HL-60/S4 treated with phorbol 12-myristate 13-acetate at 8.2 ng/mL for 4 days and 3 days (cell line): ENCODE results near the gene ITPKA.
"Not testable (repeated sequence)": the region's sequence is repeated elsewhere in the genome, so short reads cannot be mapped to it uniquely, and the experiment has no call there.

Experiments
- in situ Hi-C: fragments of 300-500 bp; cut with MboI; formaldehyde crosslinking; loops from 2 replicates; pipeline ENCODE4 v1.15.0; 2022; ENCODE audit warnings: low sequenced_read_pairs

Gene ITPKA

DNA sequence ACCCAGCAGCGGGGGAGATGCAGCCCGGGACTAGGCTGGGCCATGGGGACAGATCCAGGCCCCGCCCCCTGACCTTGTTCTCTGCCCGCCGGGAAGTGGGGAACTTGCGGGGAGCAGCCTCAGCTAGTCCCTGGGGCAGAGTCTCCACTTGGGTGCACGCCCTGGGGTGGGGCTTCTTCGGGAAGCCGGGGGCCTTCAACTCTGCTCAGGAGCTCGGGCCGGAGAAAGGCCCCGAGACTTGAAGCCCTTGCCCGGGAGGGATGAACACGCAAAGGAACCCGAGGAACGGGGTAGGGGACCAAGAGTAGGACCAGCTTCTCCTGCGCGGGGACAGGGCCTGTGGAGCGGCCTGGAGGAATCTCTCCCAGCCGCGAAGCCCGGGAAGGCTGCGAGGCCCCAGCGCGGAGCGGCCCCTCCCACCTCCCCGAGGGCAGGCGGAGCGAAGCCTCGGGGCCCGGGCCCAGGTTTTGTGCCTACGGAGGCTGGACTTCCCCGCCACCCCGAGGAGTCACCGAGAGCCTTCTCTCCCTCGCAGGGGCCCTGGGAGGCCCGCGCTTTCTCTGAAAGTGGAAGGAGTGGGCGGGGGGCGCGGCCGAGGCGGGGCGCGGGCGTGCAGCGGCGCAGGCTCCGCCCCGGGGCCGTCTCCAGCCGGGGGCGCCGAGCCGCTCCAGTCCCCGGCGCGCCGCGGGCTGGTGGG lies at the start of gene ITPKA:
TSS of gene ITPKA (plus strand) at position 670 of the 697 bp plus-strand sequence. CDS start 54 bp downstream, outside the sequence.
- in situ Hi-C loops: no loop called here

DNA sequence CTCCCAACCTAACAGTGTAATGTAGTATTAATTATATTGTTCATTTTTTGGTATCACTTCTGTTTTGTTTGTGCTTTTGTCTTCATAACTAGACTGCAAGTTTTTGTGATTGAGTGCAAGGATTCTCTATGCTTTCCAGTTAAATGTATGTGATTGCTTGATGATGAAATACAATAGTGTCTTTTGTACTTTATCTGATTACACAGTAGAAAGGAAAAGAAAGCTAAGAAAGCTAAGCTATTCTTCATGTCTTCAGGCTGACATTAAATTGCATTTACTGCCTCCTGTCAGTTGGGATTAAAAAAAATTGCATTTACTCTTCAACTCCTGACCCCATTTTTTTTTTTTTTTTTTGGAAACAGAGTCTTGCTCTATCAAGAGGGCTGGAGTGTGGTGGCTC lies 48.3 kb upstream of the ITPKA start:
- in situ Hi-C loops: no loop called here

GRCh38 chr15:41462084-41462795 lies 31.4 kb upstream of the ITPKA start:
- in situ Hi-C loops: no loop called here

GRCh38 chr15:41464889-41465580 lies 28.6 kb upstream of the ITPKA start:
- in situ Hi-C loops: no loop called here

DNA sequence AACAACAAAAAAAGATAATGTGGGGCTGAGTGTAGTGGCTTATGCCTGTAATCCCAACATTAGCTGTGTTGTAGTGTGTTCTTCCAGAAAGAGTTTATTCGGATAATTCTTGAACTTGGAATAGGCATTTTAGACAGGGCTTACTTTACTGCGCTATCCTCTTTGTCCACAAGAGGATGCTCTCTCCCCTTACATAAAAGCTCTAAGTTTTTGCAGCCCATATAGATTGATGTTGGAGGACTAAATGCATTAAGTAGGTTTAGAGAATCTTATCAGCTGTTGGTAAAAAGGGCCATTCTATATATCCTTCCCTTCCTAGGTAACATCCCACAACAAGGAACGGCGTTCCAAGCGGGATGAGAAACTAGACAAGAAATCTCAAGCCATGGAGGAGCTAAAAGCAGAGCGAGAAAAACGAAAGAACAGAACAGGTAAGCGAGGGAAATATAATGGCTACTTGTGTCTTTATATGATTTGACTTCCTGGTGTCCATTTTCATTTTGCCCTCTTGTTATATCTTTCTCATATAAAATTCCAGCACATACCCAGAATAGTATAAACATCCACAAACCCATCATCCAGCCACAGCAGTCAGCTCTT lies 27.8 kb upstream of the ITPKA start:
- in situ Hi-C loops: no loop called here

DNA sequence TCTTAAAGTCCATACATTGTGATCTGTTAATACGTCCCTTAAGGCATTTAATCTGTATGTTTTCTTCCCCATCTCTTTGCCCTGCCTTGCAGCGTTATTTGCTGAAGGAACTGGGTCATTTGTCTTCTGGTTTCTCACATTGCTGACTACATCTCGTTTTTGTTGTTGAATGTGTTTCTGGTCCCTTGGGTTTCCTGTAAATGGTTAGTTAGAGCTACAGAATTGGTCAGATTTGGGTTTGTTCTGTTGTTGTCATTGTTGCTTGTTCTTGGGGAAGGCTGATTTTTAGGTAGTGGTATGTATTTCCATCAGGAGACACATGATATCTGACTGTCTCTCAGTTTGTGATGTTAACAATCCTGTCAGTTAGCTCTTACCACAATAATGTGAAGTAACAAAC lies 27.0 kb upstream of the ITPKA start:
- in situ Hi-C loops: no loop called here

DNA sequence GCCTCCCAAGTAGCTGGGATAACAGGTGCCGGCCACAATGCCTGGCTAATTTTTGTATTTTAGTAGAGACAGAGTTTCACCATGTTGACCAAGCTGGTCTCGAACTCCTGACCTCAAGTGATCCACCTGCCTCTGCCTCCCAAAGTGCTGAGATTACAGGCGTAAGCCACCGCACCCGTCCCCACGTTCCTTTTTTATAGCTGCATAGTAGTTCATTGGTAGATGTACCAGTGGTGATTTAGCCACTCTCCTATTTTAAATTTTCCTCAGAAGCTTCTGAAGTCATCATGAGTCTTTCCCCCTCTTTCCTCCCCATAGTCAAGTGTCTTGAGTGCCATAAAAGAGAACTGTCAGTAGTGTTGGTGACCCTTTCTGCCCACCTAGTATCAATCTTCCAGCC lies 24.0 kb upstream of the ITPKA start:
- in situ Hi-C loops: not testable (repeated sequence)

DNA sequence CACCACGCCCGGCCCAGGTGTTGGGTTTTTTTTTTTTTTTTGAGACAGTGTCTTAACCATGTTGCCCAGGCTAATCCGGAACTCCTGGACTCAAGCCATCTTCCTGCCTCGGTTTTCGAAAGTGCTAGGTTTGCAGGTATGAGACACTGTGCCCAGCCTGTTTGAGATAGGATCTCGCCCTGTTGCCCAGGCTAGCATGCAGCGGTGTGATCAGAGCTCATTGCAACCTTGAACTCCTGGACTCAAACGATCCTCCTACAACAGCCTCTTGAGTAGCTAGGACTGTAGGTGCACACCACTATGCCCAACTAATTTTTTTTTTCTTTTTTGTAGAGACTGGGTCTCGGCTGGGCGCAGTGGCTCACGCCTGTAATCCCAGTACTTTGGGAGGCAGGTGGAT lies 20.3 kb upstream of the ITPKA start:
- in situ Hi-C loops: no loop called here

DNA sequence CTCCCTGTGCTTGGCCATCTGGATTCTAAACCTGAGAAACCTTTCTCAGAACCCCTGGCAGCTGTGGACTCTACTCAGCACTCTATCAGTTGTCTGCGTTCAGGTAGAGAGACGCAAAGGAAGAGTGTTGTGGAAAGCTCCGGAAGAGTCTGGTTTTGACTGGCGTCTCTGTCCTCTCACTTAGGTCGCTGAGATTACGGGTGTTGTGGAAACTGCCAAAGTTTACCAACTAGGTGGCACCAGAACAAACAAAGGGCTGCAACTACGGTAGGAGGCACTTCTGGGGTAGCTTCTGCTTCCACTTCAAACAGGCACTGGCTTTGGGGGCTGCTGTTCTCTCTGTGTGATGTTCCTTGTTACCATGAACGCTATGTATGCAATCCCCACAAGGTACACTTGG lies 19.2 kb upstream of the ITPKA start:
- in situ Hi-C loops: no loop called here

DNA sequence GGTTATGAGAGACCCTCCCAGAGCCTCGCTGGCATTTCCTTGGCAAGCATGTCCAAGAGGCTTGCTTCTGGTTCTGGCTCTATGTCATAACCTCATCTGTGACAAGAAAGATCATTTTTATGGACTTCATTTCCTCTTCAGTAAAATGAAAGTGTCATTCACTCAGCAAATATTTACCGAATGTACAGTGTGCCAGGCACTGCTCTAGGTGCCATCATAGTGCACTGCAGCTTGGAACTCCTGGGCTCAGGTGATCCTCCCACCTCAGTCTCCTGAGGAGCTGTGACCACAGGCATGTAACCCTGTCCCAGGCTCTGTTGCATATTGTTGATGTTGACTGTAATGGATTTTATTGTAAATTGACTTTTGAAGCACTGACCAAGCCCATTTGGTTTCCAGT lies 18.7 kb upstream of the ITPKA start:
- in situ Hi-C loops: no loop called here

DNA sequence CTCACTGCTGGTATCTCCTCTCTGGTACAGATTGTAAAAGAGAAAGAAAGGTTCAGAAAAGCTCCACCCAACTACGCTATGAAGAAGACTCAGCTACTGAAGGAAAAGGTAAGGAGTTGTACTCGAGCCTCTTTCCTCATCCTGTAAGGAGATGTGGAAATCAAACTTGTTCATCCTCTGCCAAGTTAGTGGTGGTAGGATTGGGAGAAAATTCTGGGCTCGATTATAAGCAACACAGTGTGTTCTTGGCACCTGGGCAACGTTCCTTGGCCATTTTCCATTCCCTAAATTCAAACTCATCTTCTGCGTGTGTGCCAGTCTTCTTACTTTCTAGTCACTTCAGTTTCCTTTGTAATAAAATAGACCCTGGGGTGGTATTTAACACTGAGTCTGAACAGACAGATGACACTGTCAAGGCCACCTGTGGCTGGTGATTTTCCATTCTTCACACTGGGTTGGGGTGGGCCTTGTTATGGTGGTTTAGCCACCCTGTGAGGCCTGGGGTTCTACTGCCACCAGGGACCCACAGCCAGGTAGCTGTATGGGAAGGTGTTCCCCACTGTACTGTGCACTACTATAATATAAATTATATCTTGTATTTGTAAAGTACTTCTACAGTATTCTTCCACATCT lies 17.1 kb upstream of the ITPKA start:
- in situ Hi-C loops: no loop called here

- in situ Hi-C loops: no loop called here
These were observed 13.1 kb upstream of the ITPKA start for GRCh38 chr15:41480396-41481140.

DNA sequence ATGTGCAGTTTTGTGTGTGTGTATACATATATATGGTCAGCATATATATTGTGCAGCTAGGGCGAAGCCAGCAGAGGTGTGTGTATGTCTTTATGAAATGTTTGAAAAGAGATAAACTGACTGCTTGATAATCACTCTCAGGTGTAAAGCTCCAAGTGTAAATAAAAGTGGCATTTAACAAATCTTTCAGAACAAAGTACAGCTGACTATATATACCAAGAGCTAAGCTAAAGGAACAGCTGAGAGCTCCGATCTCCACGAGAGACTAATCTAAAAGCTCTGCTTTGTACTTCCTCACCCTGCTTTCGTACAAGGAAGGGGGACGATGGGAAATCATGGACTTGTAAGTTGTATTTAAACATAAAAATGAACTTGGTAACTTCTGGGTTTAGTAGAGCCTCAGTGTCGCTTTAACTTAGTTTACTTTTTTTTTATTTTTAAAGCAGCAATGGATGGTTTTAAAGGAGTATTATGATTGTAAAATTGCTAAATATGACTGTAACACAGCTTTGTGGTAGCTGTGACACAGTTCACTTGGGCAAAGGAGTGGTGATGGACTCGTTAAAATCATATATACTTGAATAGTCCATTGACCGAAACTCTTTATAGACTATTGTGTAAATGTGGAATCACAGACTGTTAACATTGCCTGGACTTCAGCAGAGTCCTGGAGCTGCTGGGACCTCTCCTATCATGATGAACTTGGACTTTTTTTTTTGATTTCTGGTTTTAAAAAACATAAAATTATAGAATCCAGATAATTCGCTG lies 11.4 kb upstream of the ITPKA start:
- in situ Hi-C loops: no loop called here

GRCh38 chr15:41483115-41483514 lies 10.6 kb upstream of the ITPKA start:
- in situ Hi-C loops: no loop called here

- in situ Hi-C loops: no loop called here
These were observed 10.2 kb upstream of the ITPKA start for GRCh38 chr15:41483519-41483918.

GRCh38 chr15:41484937-41485625 lies 8.6 kb upstream of the ITPKA start:
- in situ Hi-C loops: no loop called here

DNA sequence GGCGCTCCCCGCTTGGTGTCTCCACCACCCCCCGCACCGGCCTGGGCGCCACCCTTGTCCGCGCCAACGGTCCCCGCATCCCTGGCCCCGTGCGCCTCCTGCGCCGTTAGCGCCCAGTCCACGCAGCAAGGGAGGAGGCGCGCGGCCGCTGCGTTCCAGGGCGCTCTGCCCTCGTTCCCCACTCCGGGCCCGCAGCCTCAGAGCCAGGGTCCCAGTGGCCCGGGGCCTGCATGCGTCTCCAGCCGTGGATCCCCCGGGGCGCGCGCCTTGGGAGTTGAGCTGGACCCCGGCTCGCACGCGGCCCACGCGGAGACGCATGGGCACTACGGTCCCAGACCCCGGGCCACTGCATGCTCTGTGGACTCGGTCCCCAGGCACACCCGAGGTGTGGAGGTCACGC lies 7.4 kb upstream of the ITPKA start:
- in situ Hi-C loops: no loop called here

DNA sequence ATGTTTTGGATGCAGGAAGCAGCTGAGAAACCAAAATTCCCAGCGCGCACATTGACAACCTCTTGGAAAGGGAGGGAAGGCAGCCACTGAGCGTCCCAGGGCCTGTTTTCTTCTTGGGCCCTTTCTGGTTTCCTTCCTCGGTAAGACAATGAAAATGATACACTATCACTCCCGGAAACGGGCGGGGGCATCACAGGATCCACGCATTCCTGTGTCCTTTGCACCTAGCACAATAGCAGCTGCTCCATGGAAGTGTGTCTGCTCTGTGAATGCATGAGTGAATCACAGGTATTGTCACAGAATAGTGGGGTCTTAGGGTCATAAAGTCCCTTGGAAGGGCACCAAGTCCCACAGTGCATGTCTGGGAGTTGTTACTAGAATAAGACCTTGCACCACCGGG lies 6.3 kb upstream of the ITPKA start:
- in situ Hi-C loops: no loop called here

DNA sequence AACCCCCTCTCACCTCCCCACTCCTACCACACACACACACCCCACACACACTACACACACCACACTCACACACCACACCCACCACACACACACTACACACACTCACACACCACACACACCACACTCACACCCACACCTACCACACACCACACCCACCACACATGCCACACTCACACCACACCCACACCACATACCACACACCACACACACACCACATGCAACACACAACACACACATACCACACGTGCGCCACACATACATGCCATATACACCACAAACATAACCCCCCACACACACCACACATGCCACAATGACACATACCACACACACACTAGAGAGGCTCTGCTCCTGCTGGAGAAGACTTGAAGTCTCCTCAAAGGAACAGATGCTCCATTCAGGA lies 5.9 kb upstream of the ITPKA start:
- in situ Hi-C loops: no loop called here
